ENCODE measurements around the gene PTMA.
"Not testable (repeated sequence)": the region's sequence is repeated elsewhere in the genome, so short reads cannot be mapped to it uniquely, and the experiment has no call there.

Gene PTMA

GRCh38 chr2:231717281-231718171, 9.2 kb downstream of the PTMA start:
- peak; percentile 61 for DNase-seq

GRCh38 chr2:231718799-231719198, 10.5 kb downstream of the PTMA start:
- no peak for DNase-seq

- no peak for DNase-seq
Measured at GRCh38 chr2:231720292-231720986, 12.1 kb downstream of the PTMA start.

- no peak for DNase-seq
Measured at GRCh38 chr2:231720987-231721966, 13.0 kb downstream of the PTMA start.

- DNase-seq, result no peak
Measured at GRCh38 chr2:231722721-231723307, 14.5 kb downstream of the PTMA start.

- no peak for DNase-seq
Measured at GRCh38 chr2:231725476-231725875, 17.2 kb downstream of the PTMA start.

GRCh38 chr2:231726276-231726675, 18.0 kb downstream of the PTMA start:
- DNase-seq, result no peak

GRCh38 chr2:231727621-231728020, 19.3 kb downstream of the PTMA start:
- no peak for DNase-seq

GRCh38 chr2:231732604-231733003, 24.3 kb downstream of the PTMA start:
- DNase-seq, result no peak

- DNase-seq, result no peak
Measured at GRCh38 chr2:231737761-231738160, 29.4 kb downstream of the PTMA start.

GRCh38 chr2:231743376-231744116, 35.2 kb downstream of the PTMA start:
- DNase-seq, result no peak

GRCh38 chr2:231745303-231746038, 37.1 kb downstream of the PTMA start:
- DNase-seq, result no peak

GRCh38 chr2:231748153-231748896, 40.0 kb downstream of the PTMA start:
- not testable (repeated sequence) for DNase-seq

GRCh38 chr2:231749016-231749415, 40.7 kb downstream of the PTMA start:
- not testable (repeated sequence) for DNase-seq

GRCh38 chr2:231751042-231751815, 42.9 kb downstream of the PTMA start:
- no peak for DNase-seq

- no peak for DNase-seq
Measured at GRCh38 chr2:231752061-231752460, 43.7 kb downstream of the PTMA start.

GRCh38 chr2:231761735-231762134, 53.4 kb downstream of the PTMA start:
- DNase-seq, result no peak
